Ascending aorta (tissue), 2 donors: Measurements from ENCODE around the gene FGGY. TPM values are rescaled to one million over a fixed set of nuclear protein-coding genes. Genes with fewer than 3 reads are reported as not detected.
"Not testable (repeated sequence)": the region's sequence is repeated elsewhere in the genome, so short reads cannot be mapped to it uniquely, and the experiment has no call there.

ENCODE experiments used
- DNase-seq, 2 donors: peaks; one replicate each; pipeline ENCODE4 v3.0.0-alpha.2; 2019; ENCODE audit warnings: low spot score in 2 of 2
- H3K27ac ChIP-seq, 2 donors: fragments of 200-600 bp; sonication (generic); one replicate each; pipeline ENCODE4 v1.5.1; 2016 to 2017; ENCODE audit warnings: mild to moderate bottlenecking in 1 of 2
- H3K27me3 ChIP-seq: fragments of 200-600 bp; sonication (generic); one replicate; pipeline ENCODE4 v1.5.1; 2017
- H3K36me3 ChIP-seq, 2 donors: fragments of 200-600 bp; sonication (generic); one replicate each; pipeline ENCODE4 v1.5.1; 2016
- H3K4me1 ChIP-seq, 2 donors: fragments of 200-600 bp; sonication (generic); one replicate each; pipeline ENCODE4 v1.5.1; 2016 to 2017; ENCODE audit warnings: mild to moderate bottlenecking in 1 of 2
- H3K4me3 ChIP-seq, 2 donors: fragments of 200-600 bp; sonication (generic); one replicate each; pipeline ENCODE4 v1.5.1; 2016 to 2017; ENCODE audit warnings: mild to moderate bottlenecking in 1 of 2
- H3K9me3 ChIP-seq, 2 donors: fragments of 200-600 bp; sonication (generic); one replicate each; pipeline ENCODE4 v1.5.1; 2016
- CTCF ChIP-seq, 3 experiments: fragments of 200-600 bp in 2 of 3; fragments of 450-650 bp in 1 of 3; sonication (generic) in 2 of 3; IDR thresholded peaks; one replicate each; pipeline ENCODE4 v1.5.1; 2016 to 2019; ENCODE audit warnings: antibody characterized with exemption in 3 of 3, mild to moderate bottlenecking in 1 of 3, moderate library complexity in 1 of 3
- intact Hi-C: fragments of 100-400 bp; cut with DNase I; formaldehyde crosslinking; loops from one replicate; pipeline ENCODE4 v1.15.1; 2023
- total RNA-seq: library from RNA; depleted of rRNA; stranded (reverse); fragments of >200 nt; gene quantifications from one replicate; pipeline ENCODE4 v1.1.0, GENCODE V29; 2016

FGGY gene
- total RNA-seq, 1 donor from 2014 or later: 7.0 TPM

DNA sequence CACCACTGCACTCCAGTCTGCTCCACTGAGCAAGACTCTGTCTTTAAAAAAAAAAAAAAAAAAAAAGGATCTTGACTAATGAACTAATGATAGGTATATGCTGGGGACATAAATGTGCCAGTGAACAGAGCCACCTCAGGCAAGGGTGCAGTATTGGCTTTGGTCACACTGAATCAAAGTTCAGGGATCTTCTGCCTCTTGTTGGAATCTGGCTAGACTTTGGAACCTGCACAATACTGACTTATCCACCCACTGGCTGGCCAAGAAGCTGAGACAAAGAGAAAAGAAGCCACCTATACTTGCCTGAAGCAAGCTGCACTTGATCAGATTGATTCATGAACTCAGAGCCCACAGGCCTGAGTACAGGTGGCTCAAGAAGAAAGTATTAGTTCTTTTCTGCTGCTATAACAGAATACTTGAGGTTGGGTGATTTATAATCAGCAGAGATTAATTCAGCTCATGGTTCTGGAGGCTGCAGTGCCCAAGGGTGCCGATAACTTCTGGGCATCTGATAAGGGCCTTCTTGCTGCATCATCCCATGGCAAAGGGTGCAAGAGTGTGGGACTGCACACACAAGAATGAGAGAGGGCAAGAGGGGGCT, 172.0 kb downstream of the FGGY start:
- no peak for DNase-seq
- Histone ChIP-seq H3K4me1 (no peaks in the 10 kb centered on the region), H3K27me3 (no peaks in the 10 kb centered on the region), H3K9me3 (no peaks in the 10 kb centered on the region), H3K36me3 (no peaks in the 10 kb centered on the region), H3K27ac (no peak overlapping the region), H3K4me3 (no peak overlapping the region)
- no peak for TF ChIP-seq CTCF (IDR thresholded peaks at IDR 0.05)
- intact Hi-C loops: no loop called here

GRCh38 chr1:59471991-59472570, 175.2 kb downstream of the FGGY start:
- H3K4me3 ChIP-seq, H3K9me3 ChIP-seq, H3K27ac ChIP-seq, DNase-seq, H3K4me1 ChIP-seq, intact Hi-C loops, H3K36me3 ChIP-seq, H3K27me3 ChIP-seq: not testable (repeated sequence)

DNA sequence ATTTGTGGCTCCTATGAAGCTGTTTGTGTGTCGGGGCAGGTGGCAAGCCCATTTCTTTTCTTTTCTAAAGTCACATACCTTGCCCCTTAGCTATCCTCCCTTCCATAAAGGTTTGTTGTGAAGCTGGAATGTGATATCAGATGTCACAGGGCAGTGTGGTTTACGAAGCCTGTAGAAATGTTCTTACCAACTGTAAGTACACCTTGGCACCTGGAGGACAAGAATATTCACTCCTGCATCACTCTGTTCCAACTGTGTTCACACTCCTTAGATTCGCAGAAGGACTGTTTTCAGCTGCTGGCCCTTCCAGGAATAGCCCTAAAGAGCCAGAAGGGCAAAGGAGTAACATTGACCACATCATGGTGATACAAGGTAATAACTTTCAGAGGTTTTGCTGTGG, 176.9 kb downstream of the FGGY start:
- no peak for DNase-seq
- H3K27ac ChIP-seq: no peak overlapping the region
- no peaks in the 10 kb centered on the region for H3K9me3 ChIP-seq
- TF ChIP-seq CTCF (IDR thresholded peaks at IDR 0.05): no peak
- H3K27me3 ChIP-seq: no peaks in the 10 kb centered on the region
- H3K4me1 ChIP-seq: no peaks in the 10 kb centered on the region
- H3K4me3 ChIP-seq: no peak overlapping the region
- no peaks in the 10 kb centered on the region for H3K36me3 ChIP-seq
- intact Hi-C loops: no loop called here

- no peak for DNase-seq
These were observed 177.6 kb downstream of the FGGY start for GRCh38 chr1:59474496-59474895.

DNA sequence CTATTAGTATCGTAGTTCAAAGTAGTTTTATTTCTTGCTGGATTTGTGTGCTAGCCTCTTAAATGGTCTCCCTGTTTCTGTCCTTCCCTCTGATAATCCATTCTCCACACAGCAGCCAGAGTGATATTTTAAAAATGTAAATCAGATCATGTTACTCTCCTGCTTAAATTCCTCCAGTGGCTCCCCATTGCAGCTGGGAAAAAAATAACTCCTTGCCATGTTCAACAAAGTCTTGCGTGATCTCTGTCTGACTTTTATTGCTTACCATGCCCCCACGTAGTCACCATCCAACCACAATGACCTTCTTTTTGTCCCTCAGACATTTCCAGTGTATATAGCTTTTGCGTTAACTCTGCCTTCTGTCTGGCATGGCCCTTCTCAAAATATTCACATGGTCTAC, 178.8 kb downstream of the FGGY start:
- no peak for TF ChIP-seq CTCF (IDR thresholded peaks at IDR 0.05)
- no peak for DNase-seq

More at GRCh38 chr1:59474496-59474895, 177.6 kb downstream of the FGGY start:
- intact Hi-C loops: no loop called here
- no peaks in the 10 kb centered on the region for H3K27me3 ChIP-seq
- H3K4me3 ChIP-seq: no peak overlapping the region
- no peaks in the 10 kb centered on the region for H3K9me3 ChIP-seq
- no peaks in the 10 kb centered on the region for H3K36me3 ChIP-seq
- no peak for TF ChIP-seq CTCF (IDR thresholded peaks at IDR 0.05)
- H3K27ac ChIP-seq: no peak overlapping the region
- H3K4me1 ChIP-seq: no peaks in the 10 kb centered on the region

DNA sequence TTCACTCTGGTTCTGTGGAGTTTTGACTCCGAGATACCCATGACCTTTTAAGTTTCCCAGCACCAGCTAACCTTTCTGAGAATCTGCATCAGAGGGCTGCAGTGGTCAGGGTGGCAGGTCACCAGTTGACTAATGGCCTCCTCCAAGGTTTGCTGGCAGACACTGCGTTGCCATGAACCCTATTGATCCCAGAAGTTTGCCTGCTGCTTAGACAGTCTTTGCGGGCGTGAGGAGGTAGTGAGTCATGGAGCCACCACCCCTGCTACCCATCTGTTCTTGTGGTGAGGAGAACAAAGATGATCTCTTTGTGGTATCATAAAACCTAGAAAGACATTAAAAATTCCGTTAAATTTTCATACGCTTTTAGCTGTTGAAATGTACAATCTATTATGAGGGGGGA, 180.4 kb downstream of the FGGY start:
- H3K27ac ChIP-seq: no peak overlapping the region
- H3K27me3 ChIP-seq: no peaks in the 10 kb centered on the region
- H3K36me3 ChIP-seq: no peaks in the 10 kb centered on the region
- no peak overlapping the region for H3K4me3 ChIP-seq
- H3K4me1 ChIP-seq: no peaks in the 10 kb centered on the region
- no peaks in the 10 kb centered on the region for H3K9me3 ChIP-seq
- no peak for TF ChIP-seq CTCF (IDR thresholded peaks at IDR 0.05)
- no peak for DNase-seq
- intact Hi-C loops: no loop called here

More for the DNA sequence above, 178.8 kb downstream of the FGGY start:
- intact Hi-C loops: no loop called here
- H3K9me3 ChIP-seq: no peaks in the 10 kb centered on the region
- no peak overlapping the region for H3K4me3 ChIP-seq
- no peak overlapping the region for H3K27ac ChIP-seq
- no peaks in the 10 kb centered on the region for H3K36me3 ChIP-seq
- H3K4me1 ChIP-seq: no peaks in the 10 kb centered on the region
- H3K27me3 ChIP-seq: no peaks in the 10 kb centered on the region
